HK-2 (cell line): ENCODE data around the gene PFKFB3.

Source experiments
- DNase-seq: peaks from one replicate; pipeline ENCODE4 v3.0.0-alpha.2; 2018; ENCODE audit not compliant: unreplicated experiment

Gene PFKFB3

GRCh38 chr10:6300784-6301460 lies 98.2 kb downstream of the PFKFB3 start:
- no peak for DNase-seq

- DNase-seq: no peak
Measured at GRCh38 chr10:6301488-6302075, 98.8 kb downstream of the PFKFB3 start.
